Upper lobe of right lung (tissue), 1 donor: Measurements from ENCODE around the gene NUCB1. TPM values are rescaled to one million over a fixed set of nuclear protein-coding genes. Genes with fewer than 3 reads are reported as not detected.
"Not testable (repeated sequence)": the region's sequence is repeated elsewhere in the genome, so short reads cannot be mapped to it uniquely, and the experiment has no call there.

Source experiments
- ATAC-seq: fragments of 200-7000 bp; cut with Tn5 transposase; one replicate; pipeline ENCODE4 v1.9.1; 2020; ENCODE audit warnings: mild to moderate bottlenecking, moderate library complexity
- DNase-seq: peaks from one replicate; pipeline ENCODE4 v3.0.0-alpha.2; 2020
- H3K27ac ChIP-seq: fragments of 200-600 bp; one replicate; pipeline ENCODE4 v1.8.0; 2022
- H3K27me3 ChIP-seq: fragments of 200-600 bp; one replicate; pipeline ENCODE4 v1.8.0; 2022; ENCODE audit warnings: mild to moderate bottlenecking
- H3K36me3 ChIP-seq: fragments of 200-600 bp; one replicate; pipeline ENCODE4 v1.8.0; 2022
- H3K4me1 ChIP-seq: fragments of 200-600 bp; one replicate; pipeline ENCODE4 v1.8.0; 2022
- H3K4me3 ChIP-seq: fragments of 200-600 bp; one replicate; pipeline ENCODE4 v1.8.0; 2022; ENCODE audit warnings: mild to moderate bottlenecking
- H3K9me3 ChIP-seq: fragments of 200-600 bp; one replicate; pipeline ENCODE4 v1.8.0; 2022
- intact Hi-C: fragments of 100-400 bp; cut with DNase I; formaldehyde crosslinking; loops from one replicate; pipeline ENCODE4 v1.11.0; 2022
- total RNA-seq: library from RNA; stranded (reverse); fragmentation: NEBNext Ultra II Directional; extraction: Animal tissue kit (Norgen Biotek cat#: 25700); gene quantifications from one replicate; pipeline ENCODE4 v1.2.1, GENCODE V29; 2021
- TF ChIP-seq, protein P1 (sequence below): fragments of 200-600 bp; IDR thresholded peaks from one replicate; pipeline ENCODE4 v1.8.0; 2022; ENCODE audit warnings: antibody characterized with exemption
- donor health status: DM: no; HTN: yes; CAD: no; lungs with severe emphysema.

Gene NUCB1
- total RNA-seq, 1 donor from 2014 or later, result 287 TPM

DNA sequence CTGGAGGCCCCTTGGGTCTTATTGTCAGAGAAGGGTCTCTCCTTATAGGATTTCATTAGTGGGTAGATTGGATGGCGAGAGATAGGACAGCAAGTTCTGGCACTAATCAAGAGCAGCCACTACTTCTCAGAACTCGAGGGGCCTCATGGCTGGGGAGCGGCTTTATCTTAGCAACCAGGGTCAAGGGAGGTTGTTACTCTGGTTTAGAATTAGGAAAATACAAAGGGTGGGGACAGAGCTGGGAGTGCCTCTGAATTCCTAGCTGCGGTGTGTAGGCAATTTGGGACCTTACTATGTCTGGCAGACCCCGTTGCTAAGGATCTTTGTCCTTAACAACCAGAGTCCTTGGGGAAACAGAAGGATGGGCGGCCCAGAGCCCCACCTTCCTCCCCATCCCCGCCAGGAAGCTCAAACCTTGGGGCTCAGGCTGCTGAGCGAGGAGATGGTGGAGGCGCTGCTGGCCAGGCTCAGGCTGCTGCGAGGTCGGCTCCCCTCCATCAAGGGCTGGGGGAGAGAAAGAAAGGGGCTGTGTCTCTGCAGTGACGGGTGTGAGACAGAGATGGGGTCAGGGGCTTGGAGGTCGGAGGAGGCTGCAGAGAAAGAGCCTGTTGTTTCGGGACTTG lies 32.9 kb upstream of the NUCB1 start:
- H3K4me3 ChIP-seq, result peak overlapping the region; percentile 38
- no peaks in the 10 kb centered on the region for H3K9me3 ChIP-seq
- no peak for DNase-seq
- no peaks in the 10 kb centered on the region for H3K27me3 ChIP-seq
- H3K4me1 ChIP-seq, result peaks cover 15% of the 10 kb centered on the region
- intact Hi-C loops, result no loop called here
- no peak for ATAC-seq
- H3K36me3 ChIP-seq, result no peaks in the 10 kb centered on the region
- TF ChIP-seq, protein P1, sequence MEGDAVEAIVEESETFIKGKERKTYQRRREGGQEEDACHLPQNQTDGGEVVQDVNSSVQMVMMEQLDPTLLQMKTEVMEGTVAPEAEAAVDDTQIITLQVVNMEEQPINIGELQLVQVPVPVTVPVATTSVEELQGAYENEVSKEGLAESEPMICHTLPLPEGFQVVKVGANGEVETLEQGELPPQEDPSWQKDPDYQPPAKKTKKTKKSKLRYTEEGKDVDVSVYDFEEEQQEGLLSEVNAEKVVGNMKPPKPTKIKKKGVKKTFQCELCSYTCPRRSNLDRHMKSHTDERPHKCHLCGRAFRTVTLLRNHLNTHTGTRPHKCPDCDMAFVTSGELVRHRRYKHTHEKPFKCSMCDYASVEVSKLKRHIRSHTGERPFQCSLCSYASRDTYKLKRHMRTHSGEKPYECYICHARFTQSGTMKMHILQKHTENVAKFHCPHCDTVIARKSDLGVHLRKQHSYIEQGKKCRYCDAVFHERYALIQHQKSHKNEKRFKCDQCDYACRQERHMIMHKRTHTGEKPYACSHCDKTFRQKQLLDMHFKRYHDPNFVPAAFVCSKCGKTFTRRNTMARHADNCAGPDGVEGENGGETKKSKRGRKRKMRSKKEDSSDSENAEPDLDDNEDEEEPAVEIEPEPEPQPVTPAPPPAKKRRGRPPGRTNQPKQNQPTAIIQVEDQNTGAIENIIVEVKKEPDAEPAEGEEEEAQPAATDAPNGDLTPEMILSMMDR, result no peak
- H3K27ac ChIP-seq, result no peak overlapping the region

DNA sequence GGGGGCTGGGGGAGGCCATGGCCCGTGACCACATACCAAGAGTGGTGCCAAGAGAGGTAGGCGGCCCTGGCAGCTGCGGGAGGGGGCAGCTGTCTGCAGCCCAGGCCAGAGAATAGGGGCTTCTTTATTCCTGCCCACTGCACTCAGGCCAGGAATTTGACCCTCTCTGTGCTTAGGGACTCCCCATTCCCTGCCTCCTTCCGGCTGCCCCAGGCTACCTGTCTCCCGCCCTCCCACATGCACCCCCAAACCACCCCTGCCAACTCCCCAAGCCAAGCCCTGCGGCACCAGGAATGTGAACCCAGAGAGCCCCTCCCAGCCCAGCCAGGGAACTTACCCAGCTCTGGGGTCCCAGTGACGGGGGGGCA lies 32.4 kb upstream of the NUCB1 start:
- DNase-seq, result no peak
- no peaks in the 10 kb centered on the region for H3K9me3 ChIP-seq
- H3K36me3 ChIP-seq, result no peaks in the 10 kb centered on the region
- intact Hi-C loops, result no loop called here
- no peak for ATAC-seq
- H3K4me3 ChIP-seq, result peak overlapping the region; percentile 38
- peaks cover 15% of the 10 kb centered on the region for H3K4me1 ChIP-seq
- peak overlapping the region; percentile 73 for H3K27ac ChIP-seq
- TF ChIP-seq, protein P1, result no peak
- no peaks in the 10 kb centered on the region for H3K27me3 ChIP-seq

DNA sequence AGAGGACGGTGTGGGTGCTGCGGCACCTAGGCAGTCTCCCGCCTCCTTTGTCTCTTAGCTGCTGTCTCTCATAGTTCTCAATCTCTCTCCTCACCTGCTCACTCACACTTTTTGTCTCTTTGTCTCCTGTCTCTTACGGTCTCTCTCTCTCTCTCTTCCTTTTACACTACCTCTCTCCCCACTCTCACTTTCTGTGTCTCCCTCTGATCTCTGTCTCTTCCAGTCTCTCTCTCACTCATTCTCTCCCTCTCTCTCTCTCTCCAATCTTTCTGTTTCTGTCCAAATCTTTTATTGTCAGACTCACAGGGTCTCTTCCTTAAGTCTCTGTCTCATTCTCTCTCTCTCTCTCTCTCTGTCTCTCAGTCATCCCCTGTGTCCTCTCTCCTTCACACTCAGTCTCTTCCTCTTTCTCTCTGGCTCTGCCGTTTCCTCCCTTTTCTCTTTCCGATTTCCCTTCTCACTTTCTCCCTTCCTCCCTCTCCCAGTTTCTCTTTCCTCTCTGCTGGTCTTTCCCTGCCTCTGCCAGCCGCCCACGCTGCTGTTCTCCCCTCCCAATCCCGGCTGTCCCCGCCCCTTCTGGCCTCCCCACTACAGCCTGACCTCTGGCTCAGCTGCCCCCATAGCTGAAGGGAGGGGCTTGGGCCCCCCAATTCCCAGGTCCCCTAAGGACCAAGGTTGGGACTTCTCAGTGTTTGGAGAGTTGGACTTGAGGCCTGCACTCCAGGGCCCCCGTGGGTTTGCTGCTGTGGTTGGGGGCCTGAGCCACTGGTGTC lies 31.8 kb upstream of the NUCB1 start, which contains the start of gene PLEKHA4:
Gene PLEKHA4, minus strand, starts transcription at position 504 of the 773 bp plus-strand sequence. CDS start 997 bp downstream, outside the sequence.
- peak; percentile 2 for ATAC-seq
- TF ChIP-seq, protein P1, result no peak
- Histone ChIP-seq H3K4me1 (peaks cover 16% of the 10 kb centered on the region), H3K27ac (peak within 1 kb of the TSS; percentile 73), H3K27me3 (no peaks in the 10 kb centered on the region), H3K4me3 (peak within 1 kb of the TSS; percentile 38), H3K36me3 (peaks cover 3% of the 10 kb centered on the region), H3K9me3 (no peaks in the 10 kb centered on the region)
- intact Hi-C loops, result no loop called here
- DNase-seq, result peak; percentile 82

DNA sequence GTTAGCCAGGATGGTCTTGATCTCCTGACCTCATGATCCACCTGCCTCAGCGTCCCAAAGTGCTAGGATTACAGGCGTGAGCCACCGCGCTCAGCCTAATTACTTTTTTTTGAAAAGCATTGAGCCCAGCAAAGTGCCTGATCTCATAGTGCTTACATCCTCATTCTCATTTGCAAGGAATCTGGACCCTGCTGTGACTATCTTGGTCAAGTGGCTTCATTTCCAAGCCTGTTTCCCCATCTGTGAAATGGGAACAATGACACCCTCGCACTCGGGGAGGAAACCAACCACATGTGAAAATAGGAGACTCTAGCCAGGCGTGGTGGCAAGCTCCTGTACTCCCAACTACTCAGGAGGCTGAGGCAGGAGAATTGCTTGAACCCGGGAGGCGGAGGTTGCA lies 30.1 kb upstream of the NUCB1 start:
- Histone ChIP-seq H3K27me3 (no peaks in the 10 kb centered on the region), H3K36me3 (peaks cover 20% of the 10 kb centered on the region), H3K27ac (no peak overlapping the region), H3K4me1 (peaks cover 29% of the 10 kb centered on the region), H3K4me3 (no peak overlapping the region), H3K9me3 (no peaks in the 10 kb centered on the region)
- no peak for DNase-seq
- no peak for ATAC-seq
- TF ChIP-seq, protein P1, result no peak
- intact Hi-C loops, result no loop called here

DNA sequence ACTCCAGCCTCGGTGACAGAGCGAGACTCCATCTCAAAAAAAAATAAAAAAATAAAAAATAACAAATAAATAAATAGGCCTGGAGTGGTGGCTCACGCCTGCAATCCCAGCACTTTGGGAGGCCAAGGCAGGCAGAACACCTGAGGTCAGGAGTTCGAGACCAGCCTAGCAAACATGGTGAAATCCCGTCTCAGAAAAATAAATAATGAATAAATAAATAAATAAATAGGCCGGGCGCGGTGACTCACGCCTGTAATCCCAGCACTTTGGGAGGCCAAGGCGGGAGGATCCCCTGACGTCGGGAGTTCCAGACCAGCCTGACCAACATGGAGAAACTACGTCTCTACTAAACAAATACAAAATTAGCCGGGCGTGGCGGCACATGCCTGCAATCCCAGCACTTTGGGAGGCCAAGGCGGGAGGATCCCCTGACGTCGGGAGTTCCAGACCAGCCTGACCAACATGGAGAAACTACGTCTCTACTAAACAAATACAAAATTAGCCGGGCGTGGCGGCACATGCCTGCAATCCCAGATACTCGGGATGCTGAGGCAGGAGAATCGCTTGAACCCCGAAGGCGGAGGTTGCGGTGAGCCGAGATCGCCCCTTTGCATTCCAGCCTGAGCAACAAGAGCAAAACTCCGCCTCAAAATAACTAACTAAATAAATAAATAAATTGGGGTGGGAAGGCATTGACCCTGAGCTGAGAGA lies 28.5 kb upstream of the NUCB1 start:
- H3K9me3 ChIP-seq, intact Hi-C loops, DNase-seq, H3K27me3 ChIP-seq, ATAC-seq: not testable (repeated sequence)
- Histone ChIP-seq H3K36me3 (peaks cover 36% of the 10 kb centered on the region), H3K27ac (peak overlapping the region; percentile 100), H3K4me3 (peak overlapping the region; percentile 97), H3K4me1 (peaks cover 43% of the 10 kb centered on the region)
